OCI-LY3 (cell line): Measurements from ENCODE around the gene PEX10.

Experiments used
- EZH2phosphoT487 ChIP-seq: fragments of 200-600 bp; shearing (Covaris generic); IDR thresholded peaks from 2 replicates; pipeline ENCODE4 v1.6.1; 2018; ENCODE audit warnings: antibody characterized with exemption, mixed run types, low read depth
- TF ChIP-seq, protein P1 (sequence below): fragments of 200-600, 300-600 bp; sonication (generic); IDR thresholded peaks from 2 replicates; pipeline ENCODE4 v1.5.1; 2014; ENCODE audit warnings: antibody characterized with exemption, low read length, low read depth

DNA sequence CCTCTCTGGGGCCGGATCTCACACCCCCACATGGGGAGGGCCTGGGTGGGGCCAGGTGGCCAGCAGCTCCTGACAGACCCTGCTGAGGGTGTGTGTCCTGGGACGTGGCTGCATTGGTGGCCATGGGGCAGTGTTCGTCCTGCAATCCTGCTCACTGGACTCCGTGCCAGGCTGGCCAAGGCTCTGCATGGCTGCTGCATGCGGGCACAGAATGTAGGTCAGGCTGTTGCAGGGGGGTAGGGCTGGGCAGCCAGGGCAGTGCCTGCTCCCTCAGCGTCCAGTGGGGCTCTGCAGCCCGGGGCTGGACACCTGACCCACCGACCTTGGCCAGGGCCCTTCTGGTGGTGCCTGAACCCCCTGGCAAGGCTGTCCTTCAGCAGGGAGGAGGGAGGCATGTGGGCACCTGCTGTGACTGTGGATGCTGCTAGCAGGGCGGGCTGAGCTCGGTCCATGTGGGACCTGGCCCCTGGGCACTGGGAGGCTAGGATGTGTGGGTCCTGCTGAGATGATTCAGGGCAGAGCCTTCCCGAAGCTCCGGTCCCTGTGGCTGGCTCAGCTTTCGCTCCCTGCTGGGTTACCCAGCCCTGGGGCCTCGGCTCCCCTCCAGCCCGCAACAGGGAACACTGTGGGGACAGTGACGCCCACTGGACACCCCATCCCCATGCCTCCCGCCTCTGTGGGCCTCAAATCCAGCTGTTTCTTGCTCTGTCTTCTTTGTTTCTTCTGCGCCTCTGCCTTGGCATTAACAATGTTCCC is 48.8 kb upstream of the PEX10 start:
- TF ChIP-seq, protein P1, sequence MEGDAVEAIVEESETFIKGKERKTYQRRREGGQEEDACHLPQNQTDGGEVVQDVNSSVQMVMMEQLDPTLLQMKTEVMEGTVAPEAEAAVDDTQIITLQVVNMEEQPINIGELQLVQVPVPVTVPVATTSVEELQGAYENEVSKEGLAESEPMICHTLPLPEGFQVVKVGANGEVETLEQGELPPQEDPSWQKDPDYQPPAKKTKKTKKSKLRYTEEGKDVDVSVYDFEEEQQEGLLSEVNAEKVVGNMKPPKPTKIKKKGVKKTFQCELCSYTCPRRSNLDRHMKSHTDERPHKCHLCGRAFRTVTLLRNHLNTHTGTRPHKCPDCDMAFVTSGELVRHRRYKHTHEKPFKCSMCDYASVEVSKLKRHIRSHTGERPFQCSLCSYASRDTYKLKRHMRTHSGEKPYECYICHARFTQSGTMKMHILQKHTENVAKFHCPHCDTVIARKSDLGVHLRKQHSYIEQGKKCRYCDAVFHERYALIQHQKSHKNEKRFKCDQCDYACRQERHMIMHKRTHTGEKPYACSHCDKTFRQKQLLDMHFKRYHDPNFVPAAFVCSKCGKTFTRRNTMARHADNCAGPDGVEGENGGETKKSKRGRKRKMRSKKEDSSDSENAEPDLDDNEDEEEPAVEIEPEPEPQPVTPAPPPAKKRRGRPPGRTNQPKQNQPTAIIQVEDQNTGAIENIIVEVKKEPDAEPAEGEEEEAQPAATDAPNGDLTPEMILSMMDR: no peak
- no peak for TF ChIP-seq EZH2phosphoT487
